GM12872 (cell line): ENCODE data around the gene LRRC4B.

Experiments used
- CTCF ChIP-seq: IDR thresholded peaks from 3 replicates; pipeline ENCODE4 v1.5.1; 2011; ENCODE audit warnings: low read depth, mild to moderate bottlenecking, low read length, moderate library complexity; ENCODE audit not compliant: insufficient read depth

Gene LRRC4B

GRCh38 chr19:50497022-50497405, 71.2 kb downstream of the LRRC4B start:
- no peak for TF ChIP-seq CTCF

GRCh38 chr19:50496189-50497021, 71.8 kb downstream of the LRRC4B start:
- TF ChIP-seq CTCF, result no peak

GRCh38 chr19:50495020-50495531, 73.2 kb downstream of the LRRC4B start:
- TF ChIP-seq CTCF, result no peak

- no peak for TF ChIP-seq CTCF
Observed at GRCh38 chr19:50494186-50495019, 73.8 kb downstream of the LRRC4B start.

GRCh38 chr19:50493171-50493570, 75.1 kb downstream of the LRRC4B start:
- no peak for TF ChIP-seq CTCF

GRCh38 chr19:50492303-50493052, 75.8 kb downstream of the LRRC4B start:
- no peak for TF ChIP-seq CTCF
